Neural cell (in vitro differentiated cells): ENCODE data around the gene UNKL. TPM values are rescaled to one million over a fixed set of nuclear protein-coding genes. Genes with fewer than 3 reads are reported as not detected.

Source experiments
- H2AFZ ChIP-seq: fragments of 200-600, 300-800 bp; sonication (generic), shearing (Covaris generic); 2 replicates; pipeline ENCODE4 v1.6.0; 2014; ENCODE audit warnings: low read depth, mild to moderate bottlenecking, antibody characterized with exemption, low read length, moderate library complexity
- H3F3A ChIP-seq: fragments of 200-600 bp; shearing (Covaris generic); 2 replicates; pipeline ENCODE4 v1.6.1; 2016; ENCODE audit warnings: mild to moderate bottlenecking, moderate library complexity, mixed read lengths, antibody characterized with exemption, low read length; ENCODE audit not compliant: insufficient read depth, poor library complexity, severe bottlenecking
- H3K27ac ChIP-seq: fragments of 200-600, 300-800 bp; sonication (generic), shearing (Covaris generic); 2 replicates; pipeline ENCODE4 v1.5.1; 2014; ENCODE audit warnings: mild to moderate bottlenecking, low read length, moderate library complexity
- H3K27me3 ChIP-seq: fragments of 300-800, 200-600 bp; sonication (generic), shearing (Covaris generic); 2 replicates; pipeline ENCODE4 v1.6.0; 2014; ENCODE audit warnings: mild to moderate bottlenecking, low read depth, low read length, moderate library complexity; ENCODE audit not compliant: insufficient read depth
- H3K36me3 ChIP-seq: fragments of 300-800, 200-600 bp; sonication (generic), shearing (Covaris generic); 2 replicates; pipeline ENCODE4 v1.5.1; 2014; ENCODE audit warnings: mild to moderate bottlenecking, antibody characterized with exemption, low read length, moderate library complexity; ENCODE audit not compliant: insufficient read depth
- H3K4me2 ChIP-seq: fragments of 300-800, 200-600 bp; sonication (generic), shearing (Covaris generic); 2 replicates; pipeline ENCODE4 v1.6.0; 2014; ENCODE audit warnings: mild to moderate bottlenecking, low read length
- H3K4me3 ChIP-seq: fragments of 300-800, 200-600 bp; sonication (generic), shearing (Covaris generic); 2 replicates; pipeline ENCODE4 v1.5.1; 2014; ENCODE audit warnings: mild to moderate bottlenecking, low read length, moderate library complexity
- H3K79me2 ChIP-seq: fragments of 200-600 bp; shearing (Covaris generic); replicated peaks from 2 replicates; pipeline ENCODE4 v1.6.0; 2014; ENCODE audit warnings: mild to moderate bottlenecking, low read length, moderate library complexity; ENCODE audit not compliant: insufficient read depth
- H3K9ac ChIP-seq: fragments of 300-800, 200-600 bp; sonication (generic), shearing (Covaris generic); 2 replicates; pipeline ENCODE4 v1.6.1; 2016; ENCODE audit warnings: mild to moderate bottlenecking, low read length, mixed read lengths
- H3K9me2 ChIP-seq: fragments of 200-600 bp; shearing (Covaris generic); 2 replicates; pipeline ENCODE4 v1.6.1; 2016; ENCODE audit warnings: mild to moderate bottlenecking, low read length, mixed read lengths; ENCODE audit not compliant: insufficient read depth
- H3K9me3 ChIP-seq: fragments of 200-600, 300-800 bp; sonication (generic), shearing (Covaris generic); 2 replicates; pipeline ENCODE4 v1.6.1; 2016; ENCODE audit warnings: mild to moderate bottlenecking, mixed run types, low read length, moderate library complexity, mixed read lengths
- H4K20me1 ChIP-seq: fragments of 200-600 bp; shearing (Covaris generic); 2 replicates; pipeline ENCODE4 v1.6.1; 2016; ENCODE audit warnings: mild to moderate bottlenecking, mixed run types; ENCODE audit not compliant: insufficient read depth
- EP300 ChIP-seq: fragments of 450-650 bp; conservative IDR thresholded peaks from 2 replicates; pipeline ENCODE4 v1.6.1; 2014; ENCODE audit warnings: antibody characterized with exemption, mild to moderate bottlenecking, moderate library complexity; ENCODE audit not compliant: poor library complexity, severe bottlenecking
- EZH2 ChIP-seq: fragments of 200-600, 300-800 bp; shearing (Covaris generic), sonication (generic); IDR thresholded peaks from 2 replicates; pipeline ENCODE4 v1.6.1; 2014; ENCODE audit warnings: antibody characterized with exemption, low read length, borderline replicate concordance, mild to moderate bottlenecking; ENCODE audit not compliant: insufficient read depth, poor library complexity, severe bottlenecking
- MXI1 ChIP-seq: fragments of 450-650 bp; conservative IDR thresholded peaks from 2 replicates; pipeline ENCODE4 v1.6.1; 2014; ENCODE audit warnings: antibody characterized with exemption, mild to moderate bottlenecking; ENCODE audit not compliant: poor library complexity, severe bottlenecking
- POLR2AphosphoS5 ChIP-seq: IDR thresholded peaks from 2 replicates; pipeline ENCODE4 v1.6.1; 2012
- RAD21 ChIP-seq: fragments of 450-650 bp; conservative IDR thresholded peaks from 2 replicates; pipeline ENCODE4 v1.6.1; 2014; ENCODE audit warnings: antibody characterized with exemption, mild to moderate bottlenecking, moderate library complexity
- SMC3 ChIP-seq: fragments of 450-650 bp; conservative IDR thresholded peaks from 2 replicates; pipeline ENCODE4 v1.6.1; 2014; ENCODE audit warnings: antibody characterized with exemption, mild to moderate bottlenecking, moderate library complexity; ENCODE audit not compliant: poor library complexity
- TAF1 ChIP-seq: IDR thresholded peaks from 2 replicates; pipeline ENCODE4 v1.6.1; 2012; ENCODE audit warnings: low read depth
- polyA plus RNA-seq: library from polyadenylated mRNA; depleted of rRNA; stranded (reverse); fragments of >200 nt; gene quantifications from 2 replicates; pipeline ENCODE4 v1.2.3, GENCODE V29; 2014
- TF ChIP-seq, protein P1 (sequence below): IDR thresholded peaks from 2 replicates; pipeline ENCODE4 v1.6.1; 2012; ENCODE audit warnings: borderline replicate concordance
- TF ChIP-seq, protein P2 (sequence below): fragments of 450-650 bp; IDR thresholded peaks from 2 replicates; pipeline ENCODE4 v1.5.1; 2014; ENCODE audit warnings: antibody characterized with exemption, mild to moderate bottlenecking, moderate library complexity; ENCODE audit not compliant: poor library complexity, severe bottlenecking

UNKL gene
- polyA plus RNA-seq, 1 donor from 2014 or later: 11.9 TPM

DNA sequence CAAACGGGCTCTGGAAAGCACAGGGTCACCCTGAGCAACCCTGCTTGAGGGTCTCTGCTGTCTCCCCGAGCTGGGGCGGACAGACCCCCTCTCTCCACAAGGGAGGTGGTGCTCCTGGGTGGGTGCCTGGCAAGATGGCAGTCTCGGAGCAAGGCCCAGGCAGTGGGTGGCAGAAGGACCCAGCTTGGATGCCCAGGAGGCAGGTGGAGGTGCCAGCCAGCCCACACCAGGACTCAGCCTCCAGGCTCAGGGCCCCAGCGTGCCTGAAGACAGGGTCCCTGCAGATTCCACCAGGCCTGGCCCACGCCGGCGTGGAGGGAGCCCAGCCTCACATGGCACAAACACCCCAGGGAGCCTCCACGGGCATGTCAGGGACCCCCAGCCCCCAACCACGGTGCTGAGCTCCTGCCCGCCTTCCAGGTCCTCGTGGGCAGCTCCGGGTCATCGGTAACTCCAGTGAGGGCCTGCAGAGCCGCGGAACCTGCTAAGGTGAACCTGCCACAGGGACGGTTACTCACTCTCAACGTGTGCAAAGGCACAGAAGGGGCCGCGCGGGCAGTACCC is 20.8 kb downstream of the UNKL start:
- H4K20me1 ChIP-seq: no peaks in the 10 kb centered on the region
- no peak overlapping the region for H3K9ac ChIP-seq
- no peak overlapping the region for H2AFZ ChIP-seq
- H3K36me3 ChIP-seq: no peaks in the 10 kb centered on the region
- H3K4me3 ChIP-seq: no peak overlapping the region
- H3K4me2 ChIP-seq: no peak overlapping the region
- H3K9me3 ChIP-seq: no peaks in the 10 kb centered on the region
- H3K27ac ChIP-seq: no peak overlapping the region
- H3K9me2 ChIP-seq: no peaks in the 10 kb centered on the region
- no peaks in the 10 kb centered on the region for H3K27me3 ChIP-seq
- no peak for TF ChIP-seq MXI1
- TF ChIP-seq, protein P1, sequence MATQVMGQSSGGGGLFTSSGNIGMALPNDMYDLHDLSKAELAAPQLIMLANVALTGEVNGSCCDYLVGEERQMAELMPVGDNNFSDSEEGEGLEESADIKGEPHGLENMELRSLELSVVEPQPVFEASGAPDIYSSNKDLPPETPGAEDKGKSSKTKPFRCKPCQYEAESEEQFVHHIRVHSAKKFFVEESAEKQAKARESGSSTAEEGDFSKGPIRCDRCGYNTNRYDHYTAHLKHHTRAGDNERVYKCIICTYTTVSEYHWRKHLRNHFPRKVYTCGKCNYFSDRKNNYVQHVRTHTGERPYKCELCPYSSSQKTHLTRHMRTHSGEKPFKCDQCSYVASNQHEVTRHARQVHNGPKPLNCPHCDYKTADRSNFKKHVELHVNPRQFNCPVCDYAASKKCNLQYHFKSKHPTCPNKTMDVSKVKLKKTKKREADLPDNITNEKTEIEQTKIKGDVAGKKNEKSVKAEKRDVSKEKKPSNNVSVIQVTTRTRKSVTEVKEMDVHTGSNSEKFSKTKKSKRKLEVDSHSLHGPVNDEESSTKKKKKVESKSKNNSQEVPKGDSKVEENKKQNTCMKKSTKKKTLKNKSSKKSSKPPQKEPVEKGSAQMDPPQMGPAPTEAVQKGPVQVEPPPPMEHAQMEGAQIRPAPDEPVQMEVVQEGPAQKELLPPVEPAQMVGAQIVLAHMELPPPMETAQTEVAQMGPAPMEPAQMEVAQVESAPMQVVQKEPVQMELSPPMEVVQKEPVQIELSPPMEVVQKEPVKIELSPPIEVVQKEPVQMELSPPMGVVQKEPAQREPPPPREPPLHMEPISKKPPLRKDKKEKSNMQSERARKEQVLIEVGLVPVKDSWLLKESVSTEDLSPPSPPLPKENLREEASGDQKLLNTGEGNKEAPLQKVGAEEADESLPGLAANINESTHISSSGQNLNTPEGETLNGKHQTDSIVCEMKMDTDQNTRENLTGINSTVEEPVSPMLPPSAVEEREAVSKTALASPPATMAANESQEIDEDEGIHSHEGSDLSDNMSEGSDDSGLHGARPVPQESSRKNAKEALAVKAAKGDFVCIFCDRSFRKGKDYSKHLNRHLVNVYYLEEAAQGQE: no peak
- H3F3A ChIP-seq: no peaks in the 10 kb centered on the region
- no peaks in the 10 kb centered on the region for H3K79me2 ChIP-seq

DNA sequence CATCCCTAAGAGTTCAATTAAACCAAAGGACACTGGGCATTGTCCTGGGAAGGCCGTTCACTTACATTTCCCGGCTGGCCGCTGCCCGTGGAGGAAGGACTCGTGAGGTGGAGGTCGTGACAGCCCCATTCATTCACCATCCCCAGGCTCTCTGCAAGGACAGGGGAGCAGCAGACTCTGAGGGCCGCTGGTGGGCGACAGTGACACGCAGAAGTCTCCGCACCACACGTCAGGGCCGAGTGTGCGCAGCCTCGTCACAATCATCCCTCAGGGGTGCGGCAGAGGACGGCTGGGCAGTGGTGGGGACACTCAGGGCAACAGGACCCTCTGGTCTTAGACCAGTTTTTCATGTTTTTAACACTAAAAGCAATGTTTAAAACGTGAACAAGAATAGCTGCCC is 21.7 kb downstream of the UNKL start:
- Histone ChIP-seq H3K36me3 (no peaks in the 10 kb centered on the region), H3K9ac (no peak overlapping the region), H3K4me2 (no peak overlapping the region), H3K4me3 (no peak overlapping the region), H3K9me2 (no peaks in the 10 kb centered on the region), H4K20me1 (no peaks in the 10 kb centered on the region), H3F3A (no peaks in the 10 kb centered on the region), H3K27ac (no peak overlapping the region), H3K9me3 (no peaks in the 10 kb centered on the region), H2AFZ (no peak overlapping the region), H3K79me2 (no peaks in the 10 kb centered on the region), H3K27me3 (no peaks in the 10 kb centered on the region)
- no peak for TF ChIP-seq TAF1
- TF ChIP-seq MXI1: no peak
- TF ChIP-seq RAD21: no peak
- no peak for TF ChIP-seq SMC3
- TF ChIP-seq POLR2AphosphoS5: no peak
- TF ChIP-seq, protein P2, sequence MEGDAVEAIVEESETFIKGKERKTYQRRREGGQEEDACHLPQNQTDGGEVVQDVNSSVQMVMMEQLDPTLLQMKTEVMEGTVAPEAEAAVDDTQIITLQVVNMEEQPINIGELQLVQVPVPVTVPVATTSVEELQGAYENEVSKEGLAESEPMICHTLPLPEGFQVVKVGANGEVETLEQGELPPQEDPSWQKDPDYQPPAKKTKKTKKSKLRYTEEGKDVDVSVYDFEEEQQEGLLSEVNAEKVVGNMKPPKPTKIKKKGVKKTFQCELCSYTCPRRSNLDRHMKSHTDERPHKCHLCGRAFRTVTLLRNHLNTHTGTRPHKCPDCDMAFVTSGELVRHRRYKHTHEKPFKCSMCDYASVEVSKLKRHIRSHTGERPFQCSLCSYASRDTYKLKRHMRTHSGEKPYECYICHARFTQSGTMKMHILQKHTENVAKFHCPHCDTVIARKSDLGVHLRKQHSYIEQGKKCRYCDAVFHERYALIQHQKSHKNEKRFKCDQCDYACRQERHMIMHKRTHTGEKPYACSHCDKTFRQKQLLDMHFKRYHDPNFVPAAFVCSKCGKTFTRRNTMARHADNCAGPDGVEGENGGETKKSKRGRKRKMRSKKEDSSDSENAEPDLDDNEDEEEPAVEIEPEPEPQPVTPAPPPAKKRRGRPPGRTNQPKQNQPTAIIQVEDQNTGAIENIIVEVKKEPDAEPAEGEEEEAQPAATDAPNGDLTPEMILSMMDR: no peak
- no peak for TF ChIP-seq EP300

DNA sequence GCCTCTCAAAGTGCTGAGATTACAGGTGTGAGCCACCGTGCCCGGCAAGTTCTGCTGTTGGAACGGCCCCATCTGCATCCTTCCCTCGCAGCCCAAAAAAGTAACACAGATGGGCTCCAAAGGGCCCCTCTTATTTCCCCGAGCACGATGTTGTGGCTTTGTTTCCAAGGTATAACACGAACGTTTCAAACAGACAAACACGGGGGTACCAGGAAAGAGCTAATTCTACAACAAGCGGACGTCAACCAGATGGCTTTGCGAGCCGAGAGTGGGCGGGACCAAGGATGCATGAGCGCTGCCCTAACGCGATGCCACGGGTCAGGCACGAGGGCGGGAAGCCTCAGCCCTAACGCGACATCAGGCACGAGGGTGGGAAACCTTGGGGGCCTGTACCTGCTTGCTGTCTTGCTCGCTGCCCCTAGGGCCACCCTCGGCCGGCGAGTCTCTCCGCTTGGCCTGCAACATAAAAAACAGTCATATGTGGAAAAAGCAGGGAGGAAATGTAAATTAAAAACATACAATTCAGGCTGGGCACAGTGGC is 24.2 kb downstream of the UNKL start:
- no peaks in the 10 kb centered on the region for H3K9me3 ChIP-seq
- H3K4me2 ChIP-seq: no peak overlapping the region
- no peaks in the 10 kb centered on the region for H3F3A ChIP-seq
- no peak overlapping the region for H3K27ac ChIP-seq
- no peak for TF ChIP-seq EZH2
- no peak for TF ChIP-seq EP300
- TF ChIP-seq, protein P1: no peak
- TF ChIP-seq RAD21: no peak
- TF ChIP-seq, protein P2: no peak
- TF ChIP-seq TAF1: no peak
- TF ChIP-seq POLR2AphosphoS5: no peak
- no peak for TF ChIP-seq MXI1
- TF ChIP-seq SMC3: no peak
- H4K20me1 ChIP-seq: no peaks in the 10 kb centered on the region
- H2AFZ ChIP-seq: no peak overlapping the region
- H3K4me3 ChIP-seq: no peak overlapping the region
- H3K79me2 ChIP-seq: no peaks in the 10 kb centered on the region
- H3K9ac ChIP-seq: no peak overlapping the region
- H3K9me2 ChIP-seq: no peaks in the 10 kb centered on the region
- no peaks in the 10 kb centered on the region for H3K36me3 ChIP-seq
- H3K27me3 ChIP-seq: no peaks in the 10 kb centered on the region
